Keratinocyte (primary cell): Measurements from ENCODE around the gene GSKIP. TPM values are rescaled to one million over a fixed set of nuclear protein-coding genes. Genes with fewer than 3 reads are reported as not detected.

Experiments used
- DNase-seq: peaks from one replicate; pipeline ENCODE4 v3.0.0-alpha.2; 2011; ENCODE audit warnings: low read depth, missing footprints, low spot score
- FAIRE-seq: peaks from 2 replicates; lab custom pipeline; 2011; peaks lifted over from hg19 to GRCh38; lab: Jason Lieb, UNC
- H2AFZ ChIP-seq: 2 replicates; pipeline ENCODE4 v1.6.0; 2012; ENCODE audit warnings: low read length, control low read depth, inconsistent platforms; ENCODE audit not compliant: control insufficient read depth
- H3K27ac ChIP-seq: 2 replicates; pipeline ENCODE4 v1.5.1; 2011; ENCODE audit warnings: low read length; ENCODE audit not compliant: control insufficient read depth, insufficient read depth
- H3K27me3 ChIP-seq: 3 replicates; pipeline ENCODE4 v1.6.0; 2011; ENCODE audit warnings: low read length; ENCODE audit not compliant: control insufficient read depth, insufficient read depth; ENCODE audit errors: extremely low read depth
- H3K36me3 ChIP-seq, 2 experiments: 2 replicates in 1 of 2; 3 replicates in 1 of 2; pipeline ENCODE4 v1.5.1; 2011; ENCODE audit warnings: low read length in 2 of 2, mild to moderate bottlenecking in 1 of 2; ENCODE audit not compliant: control insufficient read depth in 2 of 2, insufficient read depth in 2 of 2; ENCODE audit errors: extremely low read depth in 1 of 2
- H3K4me1 ChIP-seq: 3 replicates; pipeline ENCODE4 v1.5.1; 2011; ENCODE audit warnings: low read length; ENCODE audit not compliant: control insufficient read depth, insufficient read depth; ENCODE audit errors: extremely low read depth
- H3K4me2 ChIP-seq: 3 replicates; pipeline ENCODE4 v1.6.0; 2011; ENCODE audit warnings: low read depth, low read length; ENCODE audit not compliant: control insufficient read depth, insufficient read depth; ENCODE audit errors: extremely low read depth
- H3K4me3 ChIP-seq, 3 experiments: fragments of 200-600 bp in 1 of 3; sonication (generic) in 1 of 3; 2 replicates in 2 of 3; 3 replicates in 1 of 3; pipeline ENCODE4 v1.5.1; 2011 to 2016; ENCODE audit warnings: low read length in 3 of 3, mild to moderate bottlenecking in 3 of 3, control low read depth in 2 of 3, inconsistent platforms in 1 of 3, low read depth in 1 of 3, mixed read lengths in 1 of 3, mixed run types in 1 of 3, moderate library complexity in 1 of 3; ENCODE audit not compliant: control insufficient read depth in 2 of 3, insufficient read depth in 2 of 3; ENCODE audit errors: extremely low read depth in 1 of 3
- H3K79me2 ChIP-seq: 2 replicates; pipeline ENCODE4 v1.6.0; 2012; ENCODE audit warnings: low read length; ENCODE audit not compliant: control insufficient read depth, insufficient read depth
- H3K9ac ChIP-seq: 3 replicates; pipeline ENCODE4 v1.6.0; 2011; ENCODE audit warnings: low read length; ENCODE audit not compliant: control insufficient read depth, insufficient read depth; ENCODE audit errors: extremely low read depth
- H3K9me1 ChIP-seq: 3 replicates; pipeline ENCODE4 v1.6.0; 2011; ENCODE audit warnings: low read length; ENCODE audit not compliant: control insufficient read depth, insufficient read depth; ENCODE audit errors: extremely low read depth
- H3K9me3 ChIP-seq: 2 replicates; pipeline ENCODE4 v1.5.1; 2012; ENCODE audit warnings: low read depth, low read length; ENCODE audit not compliant: control insufficient read depth
- H4K20me1 ChIP-seq: 3 replicates; pipeline ENCODE4 v1.6.0; 2011; ENCODE audit warnings: low read length; ENCODE audit not compliant: control insufficient read depth, insufficient read depth; ENCODE audit errors: extremely low read depth
- EZH2 ChIP-seq: IDR thresholded peaks from one replicate; pipeline ENCODE4 v1.6.1; 2012; ENCODE audit warnings: inconsistent platforms, mild to moderate bottlenecking, low read length, moderate library complexity
- dilution Hi-C: fragments of 300-500 bp; cut with MboI; formaldehyde crosslinking; loops from one replicate; pipeline ENCODE4 v1.7.0; 2020; ENCODE audit warnings: low sequenced_read_pairs; ENCODE audit not compliant: extremely low pct_ligation_motif_present
- polyA plus RNA-seq, 5 experiments: library from polyadenylated mRNA; depleted of rRNA in 3 of 5; stranded (reverse) in 3 of 5; stranded (forward) in 1 of 5; unstranded in 1 of 5; fragments of >200 nt; gene quantifications; 1 replicate in 1 of 5; 2 replicates in 3 of 5; 3 replicates in 1 of 5; pipeline versions ENCODE4 v1.2.1 to v1.2.3, GENCODE V29; 2011 to 2012; ENCODE audit warnings: missing spikeins in 2 of 5, low read depth in 1 of 5, low replicate concordance in 1 of 5
- TF ChIP-seq, protein P1 (sequence below), 3 experiments: IDR thresholded peaks in 1 of 3; conservative IDR thresholded peaks in 1 of 3; optimal IDR thresholded peaks in 1 of 3; 2 replicates in 2 of 3; 3 replicates in 1 of 3; pipeline versions ENCODE3 to v1.5.1; 2011; ENCODE audit warnings: low read length in 3 of 3, mild to moderate bottlenecking in 3 of 3, moderate library complexity in 2 of 3, control low read depth in 1 of 3, inconsistent platforms in 1 of 3; ENCODE audit not compliant: insufficient read depth in 2 of 3; ENCODE audit errors: extremely low read depth in 1 of 3

GSKIP gene
- polyA plus RNA-seq, 1 donor (not counting 4 experiments of a cell fraction or from before 2014, with no cell fraction given), result 51.1 TPM

DNA sequence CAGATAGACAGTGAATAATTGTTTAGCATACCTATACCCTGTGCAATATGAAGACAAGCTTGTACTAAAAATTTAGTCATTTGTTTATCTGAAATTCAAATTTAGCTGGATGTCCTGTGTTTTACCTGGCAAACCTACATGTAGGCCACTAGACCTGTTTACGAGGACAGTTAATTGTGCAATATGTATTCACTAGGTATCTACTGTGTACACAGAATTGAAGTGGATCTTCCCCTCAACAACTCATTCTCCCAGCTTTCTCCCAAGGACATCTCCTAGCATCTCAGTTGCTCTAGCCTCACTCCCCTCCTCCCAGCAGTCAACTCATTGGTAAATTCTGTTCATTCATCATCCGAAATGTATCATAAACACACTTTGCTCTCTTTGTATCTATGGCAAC lies 53.9 kb downstream of the GSKIP start:
- Histone ChIP-seq H3K36me3 (no peaks in the 10 kb centered on the region), H3K9ac (no peak overlapping the region), H3K4me3 (no peak overlapping the region), H2AFZ (no peak overlapping the region), H3K4me2 (no peak overlapping the region), H4K20me1 (no peaks in the 10 kb centered on the region), H3K27me3 (no peaks in the 10 kb centered on the region), H3K9me3 (no peaks in the 10 kb centered on the region), H3K9me1 (no peaks in the 10 kb centered on the region), H3K27ac (no peak overlapping the region), H3K4me1 (no peaks in the 10 kb centered on the region), H3K79me2 (no peaks in the 10 kb centered on the region)
- no peak for FAIRE-seq
- DNase-seq, result no peak
- dilution Hi-C loops, result no loop called here
- no peak for TF ChIP-seq EZH2
- TF ChIP-seq, protein P1, sequence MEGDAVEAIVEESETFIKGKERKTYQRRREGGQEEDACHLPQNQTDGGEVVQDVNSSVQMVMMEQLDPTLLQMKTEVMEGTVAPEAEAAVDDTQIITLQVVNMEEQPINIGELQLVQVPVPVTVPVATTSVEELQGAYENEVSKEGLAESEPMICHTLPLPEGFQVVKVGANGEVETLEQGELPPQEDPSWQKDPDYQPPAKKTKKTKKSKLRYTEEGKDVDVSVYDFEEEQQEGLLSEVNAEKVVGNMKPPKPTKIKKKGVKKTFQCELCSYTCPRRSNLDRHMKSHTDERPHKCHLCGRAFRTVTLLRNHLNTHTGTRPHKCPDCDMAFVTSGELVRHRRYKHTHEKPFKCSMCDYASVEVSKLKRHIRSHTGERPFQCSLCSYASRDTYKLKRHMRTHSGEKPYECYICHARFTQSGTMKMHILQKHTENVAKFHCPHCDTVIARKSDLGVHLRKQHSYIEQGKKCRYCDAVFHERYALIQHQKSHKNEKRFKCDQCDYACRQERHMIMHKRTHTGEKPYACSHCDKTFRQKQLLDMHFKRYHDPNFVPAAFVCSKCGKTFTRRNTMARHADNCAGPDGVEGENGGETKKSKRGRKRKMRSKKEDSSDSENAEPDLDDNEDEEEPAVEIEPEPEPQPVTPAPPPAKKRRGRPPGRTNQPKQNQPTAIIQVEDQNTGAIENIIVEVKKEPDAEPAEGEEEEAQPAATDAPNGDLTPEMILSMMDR (optimal IDR thresholded peaks at IDR 0.05 in 1 of 3, IDR thresholded peaks at IDR 0.05 in 1 of 3, conservative IDR thresholded peaks at IDR 0.05 in 1 of 3; ENCODE audit: extremely low read depth in 1 of 3, insufficient read depth in 2 of 3, low read length in 3 of 3), result no peak

DNA sequence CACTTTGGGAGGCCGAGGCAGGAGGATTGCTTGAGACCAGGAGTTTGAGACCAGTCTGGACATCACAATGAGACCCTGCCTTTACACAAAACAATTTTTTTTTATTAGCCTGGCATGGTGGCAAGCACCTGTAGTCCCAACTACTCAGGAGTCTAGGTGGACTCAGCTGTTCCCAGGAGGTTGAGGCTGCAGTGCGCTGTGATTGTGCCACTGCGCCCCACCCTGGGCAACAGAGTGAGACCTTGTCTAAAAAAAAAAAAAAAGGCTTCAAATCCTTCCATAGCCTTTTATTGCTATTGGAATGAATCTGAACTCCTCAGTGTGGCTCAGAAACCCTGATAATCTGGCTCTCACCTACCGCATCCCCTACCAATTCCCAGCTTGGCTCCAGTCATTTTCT lies 54.7 kb downstream of the GSKIP start:
- no peaks in the 10 kb centered on the region for H3K27me3 ChIP-seq
- dilution Hi-C loops, result no loop called here

More for the DNA sequence above, 54.7 kb downstream of the GSKIP start:
- Histone ChIP-seq H3K4me2 (no peak overlapping the region), H4K20me1 (no peaks in the 10 kb centered on the region), H2AFZ (no peak overlapping the region), H3K4me3 (no peak overlapping the region), H3K79me2 (no peaks in the 10 kb centered on the region), H3K27ac (no peak overlapping the region), H3K36me3 (no peaks in the 10 kb centered on the region), H3K9me1 (no peaks in the 10 kb centered on the region), H3K9me3 (no peaks in the 10 kb centered on the region), H3K4me1 (no peaks in the 10 kb centered on the region), H3K9ac (no peak overlapping the region)
- FAIRE-seq, result no peak
- no peak for DNase-seq
- TF ChIP-seq EZH2, result no peak
- TF ChIP-seq, protein P1 (optimal IDR thresholded peaks at IDR 0.05 in 1 of 3, IDR thresholded peaks at IDR 0.05 in 1 of 3, conservative IDR thresholded peaks at IDR 0.05 in 1 of 3; ENCODE audit: extremely low read depth in 1 of 3, insufficient read depth in 2 of 3, low read length in 3 of 3), result no peak
